HG02642 (cell line): ENCODE data around the gene GMDS.
A peak's percentile ranks its signal among the peaks of the same experiment; 100 is the strongest.

Source experiments
- ATAC-seq: cut with Tn5 transposase; IDR thresholded peaks from one replicate; pipeline ENCODE4 v1.9.1; 2021; ENCODE audit warnings: mild to moderate bottlenecking; ENCODE audit not compliant: unreplicated experiment, poor library complexity

GMDS gene

DNA sequence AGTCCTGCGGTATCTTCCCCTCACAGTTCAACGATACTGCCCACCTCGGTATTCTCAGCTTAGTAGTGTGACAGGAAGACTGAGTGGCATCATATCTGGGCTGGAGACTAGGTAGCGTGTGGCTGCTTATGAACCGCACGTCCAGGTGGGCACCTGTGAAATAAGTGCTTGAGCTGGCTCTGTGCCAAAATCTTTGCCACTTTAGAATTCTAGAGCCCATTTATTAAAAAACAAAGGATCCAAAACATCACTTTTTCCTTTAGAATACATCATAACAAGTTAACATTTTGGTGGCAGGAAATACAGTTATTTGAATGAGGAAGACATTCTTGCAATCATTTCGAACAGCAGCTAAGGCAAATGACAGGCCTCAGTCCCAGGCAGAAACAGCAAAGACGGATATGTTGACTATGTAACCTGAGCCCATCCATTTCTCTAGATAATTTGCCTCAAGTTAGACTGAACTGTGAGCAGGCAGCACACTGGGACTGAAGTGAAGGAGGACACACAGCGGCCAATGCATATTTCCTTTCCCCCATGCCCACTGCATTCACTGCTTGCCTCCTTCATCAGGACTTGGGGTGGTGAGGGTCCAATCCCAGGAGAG lies 136.6 kb downstream of the GMDS start:
- ATAC-seq = no peak

DNA sequence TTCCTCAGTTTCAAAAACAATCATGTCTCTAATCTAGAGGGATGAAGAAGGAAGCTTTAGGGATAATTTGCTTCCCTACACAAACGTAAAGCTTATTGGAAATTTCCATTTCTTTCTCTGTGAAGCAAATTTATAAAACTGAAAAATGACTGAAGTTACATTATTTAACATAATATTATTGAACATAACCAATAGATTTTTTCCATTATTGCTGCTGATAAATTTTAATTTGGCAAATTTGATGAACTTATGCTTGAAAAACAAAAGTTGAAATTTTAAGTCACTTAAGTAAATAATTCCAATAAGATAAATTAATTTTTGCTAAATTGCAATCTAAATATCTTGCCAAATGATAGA lies 140.9 kb downstream of the GMDS start:
- ATAC-seq = no peak

DNA sequence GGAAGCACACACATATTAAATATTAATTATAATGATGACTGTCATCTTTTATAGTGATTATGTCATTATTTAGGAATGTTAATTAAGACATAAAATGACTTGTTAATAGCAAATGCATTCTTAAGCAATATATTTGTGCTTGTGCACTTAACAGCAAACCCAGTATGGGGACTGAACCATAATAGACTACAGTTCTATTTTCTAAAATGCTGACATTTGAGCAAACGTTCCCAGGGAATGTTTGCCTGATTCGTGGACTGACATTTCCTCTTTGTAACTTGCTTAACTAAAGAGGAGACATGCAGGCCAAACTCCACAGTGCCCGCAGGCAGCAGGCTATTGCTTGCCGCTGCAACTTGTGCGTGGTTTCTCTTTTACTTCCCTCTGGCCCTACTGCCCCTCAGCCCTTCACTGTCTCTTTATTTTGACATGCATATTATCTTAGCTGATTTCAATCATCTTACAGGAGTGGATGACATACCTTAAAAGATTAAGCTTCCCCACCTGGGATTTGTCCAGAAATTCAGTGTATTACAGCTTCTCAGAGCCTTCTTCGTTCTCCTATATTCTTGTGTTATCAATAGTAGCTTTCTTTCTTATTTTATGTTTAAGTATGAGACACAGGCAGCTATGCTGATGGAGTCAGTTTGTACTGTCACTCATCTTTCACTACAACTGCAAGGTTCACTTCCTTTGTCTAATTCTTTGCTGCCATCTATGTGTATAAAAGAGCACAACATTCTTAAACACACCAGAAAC lies 141.5 kb downstream of the GMDS start:
- ATAC-seq = no peak

DNA sequence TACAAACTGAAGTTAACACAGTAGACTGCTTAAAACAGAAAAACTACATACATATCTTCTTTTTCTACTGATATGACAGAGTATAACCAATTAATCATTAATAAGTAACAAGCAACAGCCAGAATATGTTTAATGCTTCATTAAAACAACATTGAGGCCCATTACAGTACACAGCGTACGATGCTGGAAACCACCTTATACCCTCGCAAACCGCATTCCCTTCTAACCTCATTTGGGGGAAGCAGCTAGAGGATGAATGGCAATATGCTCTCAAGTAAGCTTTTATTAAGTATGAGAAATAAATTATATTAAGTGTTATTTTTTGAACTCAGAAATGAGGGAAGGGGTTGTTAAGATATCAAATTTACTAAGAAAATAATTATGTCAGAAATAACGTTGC lies 142.4 kb downstream of the GMDS start:
- ATAC-seq = no peak

DNA sequence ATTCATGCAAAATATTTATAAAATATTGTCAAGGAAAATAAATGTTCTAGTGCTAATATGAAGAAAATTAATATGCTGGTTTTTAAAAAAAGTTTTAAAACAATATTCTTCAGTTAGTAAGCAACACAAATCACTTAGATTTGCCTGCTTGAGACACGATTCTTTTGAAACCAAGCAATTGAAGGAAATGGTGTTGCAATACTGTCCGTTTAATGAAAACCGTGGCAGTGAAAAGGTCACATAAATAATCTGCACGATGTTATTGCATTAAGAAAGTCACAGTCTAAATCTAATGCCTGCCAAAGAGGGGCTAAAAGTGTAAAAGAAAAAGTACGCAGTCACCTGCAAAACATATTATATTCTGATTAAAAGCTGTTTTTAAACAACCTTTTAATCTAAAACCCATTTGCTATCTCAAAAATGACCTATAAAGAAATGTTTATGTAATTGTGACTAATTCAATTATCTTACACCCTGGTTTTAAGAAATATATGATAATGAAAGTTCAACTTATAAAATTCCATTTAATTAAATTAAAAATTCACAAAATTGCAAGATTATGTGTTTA lies 143.0 kb downstream of the GMDS start:
- no peak for ATAC-seq

DNA sequence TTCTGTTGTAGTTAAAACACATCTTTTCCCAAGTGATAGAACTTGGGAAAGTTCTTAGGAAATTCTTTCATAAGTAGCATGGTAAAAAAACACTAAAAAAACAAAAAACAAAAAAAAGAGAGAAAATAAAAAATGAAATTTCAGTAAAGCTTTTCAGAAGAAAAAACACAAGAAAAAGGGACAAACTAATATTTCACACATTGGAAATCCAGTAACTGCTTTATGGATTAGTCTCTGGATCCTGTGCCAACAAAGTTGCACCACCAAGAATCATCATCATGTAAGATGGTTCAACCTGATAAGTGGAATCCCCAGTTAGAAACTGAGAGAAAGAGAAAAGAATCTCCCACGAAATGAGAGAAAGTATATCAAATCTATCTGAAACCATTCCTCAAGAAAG lies 144.2 kb downstream of the GMDS start:
- ATAC-seq = no peak

DNA sequence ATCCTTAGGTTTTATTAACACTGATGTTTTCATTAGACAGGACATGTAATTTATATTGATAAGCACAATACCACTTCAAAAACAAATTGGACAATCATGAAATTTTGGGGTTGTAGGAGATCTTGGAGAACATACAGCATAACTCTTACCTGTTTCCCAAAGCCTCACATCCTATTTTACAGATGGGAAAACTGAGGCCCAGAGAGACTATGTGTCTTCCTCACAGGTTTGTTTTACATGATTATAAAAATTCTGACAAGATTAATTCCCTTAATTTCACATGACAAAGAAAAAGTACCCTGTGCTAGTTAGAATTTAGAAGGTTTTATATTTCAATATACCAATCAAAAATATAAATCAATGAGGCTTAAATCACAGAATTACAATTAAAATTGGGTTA lies 145.5 kb downstream of the GMDS start:
- no peak for ATAC-seq

DNA sequence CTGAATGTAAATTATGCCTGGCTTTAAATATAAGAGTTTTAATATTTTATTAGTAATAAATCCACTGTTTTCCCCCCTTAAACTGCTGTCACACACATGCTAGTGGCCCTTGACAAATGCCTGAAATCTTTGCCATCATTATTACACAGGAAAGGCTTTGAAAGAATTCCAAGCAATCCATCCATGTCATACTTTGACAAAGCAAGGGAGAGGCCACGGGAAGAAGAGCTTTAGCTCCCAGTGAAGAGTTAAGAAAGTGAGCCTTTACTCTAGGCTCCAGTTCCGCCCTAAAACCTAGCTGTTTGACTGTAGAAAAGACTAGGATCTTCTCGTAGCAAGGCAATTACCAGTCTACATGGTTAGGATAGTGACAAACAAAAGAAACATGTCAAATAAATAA lies 147.9 kb downstream of the GMDS start:
- ATAC-seq = no peak

DNA sequence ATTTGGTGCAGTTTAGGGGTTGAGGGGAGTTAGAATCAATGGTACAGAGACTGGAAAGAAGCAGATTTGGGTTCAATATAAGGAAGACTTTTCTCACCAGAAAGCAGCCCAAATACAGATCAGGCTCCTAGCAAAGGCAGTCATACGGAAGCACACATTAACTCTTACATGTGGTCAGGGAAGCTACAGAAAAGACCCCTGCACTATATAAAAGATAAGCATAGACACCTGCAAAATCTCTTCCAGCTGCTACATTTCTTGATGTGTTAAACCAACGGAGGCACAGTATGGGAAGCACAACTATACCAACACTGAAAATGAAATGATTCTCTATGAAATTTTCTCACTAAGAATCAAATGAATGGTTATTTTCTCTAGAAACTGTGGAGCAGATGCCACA lies 150.8 kb downstream of the GMDS start:
- ATAC-seq = no peak

DNA sequence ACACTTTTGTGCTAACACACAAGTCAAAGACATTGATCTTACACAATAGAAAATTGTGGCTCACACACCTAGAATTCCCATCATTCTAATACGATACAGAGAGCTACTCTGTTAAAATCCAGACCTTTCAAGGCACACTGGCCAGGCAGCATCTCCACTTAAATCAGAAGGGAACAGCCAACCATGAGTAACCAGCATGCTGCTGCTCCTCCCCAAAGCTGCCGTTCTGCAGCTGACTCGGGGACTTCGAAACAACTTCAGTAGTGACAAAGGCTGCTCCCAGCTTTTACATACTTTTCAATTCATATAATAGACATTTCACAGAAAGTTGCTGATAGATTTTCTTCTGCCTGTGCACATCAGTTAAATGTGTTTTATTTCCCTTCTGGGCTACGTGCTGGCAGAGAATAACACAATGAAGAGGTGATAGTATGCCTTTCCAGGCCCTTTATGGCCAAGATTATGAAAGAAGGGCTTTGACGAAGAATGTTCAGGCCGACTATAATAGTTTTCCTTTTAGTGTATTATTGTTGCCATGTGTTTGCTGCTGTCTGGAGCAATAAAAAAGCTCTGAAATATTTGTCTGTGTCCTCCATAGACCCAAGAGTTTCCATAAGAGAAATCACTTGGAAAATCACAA lies 159.0 kb downstream of the GMDS start:
- no peak for ATAC-seq

DNA sequence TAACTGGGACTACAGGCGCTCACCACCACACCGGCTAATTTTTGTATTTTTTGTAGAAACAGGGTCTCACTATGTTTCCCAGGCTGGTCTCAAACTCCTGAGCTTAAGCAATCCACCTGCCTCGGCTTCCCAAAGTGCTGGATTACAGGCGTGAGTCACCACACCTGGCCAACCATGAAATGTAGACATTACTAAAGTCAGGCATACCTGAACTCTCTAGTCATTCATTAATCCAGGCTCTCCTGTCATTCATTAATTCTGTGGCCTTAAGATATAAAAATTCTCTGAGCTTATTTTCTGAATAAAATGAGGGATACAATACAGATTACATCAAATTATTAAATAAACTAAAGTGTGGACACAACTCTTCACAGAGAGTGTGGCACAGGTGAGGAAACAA lies 159.7 kb downstream of the GMDS start:
- no peak for ATAC-seq

DNA sequence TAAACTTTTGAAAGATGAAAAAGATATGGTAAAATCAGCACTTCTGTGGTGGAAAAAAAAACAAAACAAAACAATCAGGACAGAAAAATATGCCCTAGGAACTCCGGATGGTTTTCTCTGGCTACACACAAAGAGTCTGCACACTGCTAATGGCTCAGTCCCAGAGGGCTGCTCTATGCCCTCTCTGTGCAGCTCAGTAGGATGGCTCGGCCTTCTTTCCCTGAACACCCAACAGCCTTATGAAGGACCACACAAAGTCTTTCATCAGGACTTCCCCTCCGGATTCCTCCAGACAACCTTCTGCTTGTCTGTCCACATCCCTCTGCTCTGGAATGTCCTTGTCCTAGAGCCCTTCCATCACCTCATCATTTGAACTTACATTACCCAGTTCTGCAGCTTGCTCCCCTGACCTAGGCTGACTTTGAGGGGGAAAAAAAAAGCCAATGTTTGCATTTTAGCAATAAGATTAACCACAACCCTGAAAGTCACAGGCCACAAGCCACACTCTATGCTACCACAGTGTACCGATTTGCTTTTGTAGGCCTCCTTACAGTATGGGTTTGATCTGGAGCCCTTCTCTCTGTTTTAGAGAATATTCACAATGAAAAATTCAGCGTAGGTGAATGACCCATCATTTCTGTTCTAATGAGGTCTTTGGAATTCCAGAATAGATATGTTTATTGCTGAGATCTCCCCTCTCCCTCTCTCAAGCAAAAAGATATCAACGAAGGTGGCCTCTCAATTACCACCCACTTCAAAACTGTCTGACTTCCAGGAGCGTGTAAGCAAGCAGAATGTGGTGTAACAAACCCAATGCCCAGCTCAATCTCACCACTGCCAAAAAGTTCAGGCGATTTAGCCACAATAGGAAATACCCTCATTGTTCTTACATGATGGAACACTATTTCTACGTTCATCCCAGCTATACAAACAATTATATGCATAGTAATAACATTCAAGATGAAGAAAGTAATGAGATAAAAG lies 164.0 kb downstream of the GMDS start:
- ATAC-seq = peak; percentile 83

DNA sequence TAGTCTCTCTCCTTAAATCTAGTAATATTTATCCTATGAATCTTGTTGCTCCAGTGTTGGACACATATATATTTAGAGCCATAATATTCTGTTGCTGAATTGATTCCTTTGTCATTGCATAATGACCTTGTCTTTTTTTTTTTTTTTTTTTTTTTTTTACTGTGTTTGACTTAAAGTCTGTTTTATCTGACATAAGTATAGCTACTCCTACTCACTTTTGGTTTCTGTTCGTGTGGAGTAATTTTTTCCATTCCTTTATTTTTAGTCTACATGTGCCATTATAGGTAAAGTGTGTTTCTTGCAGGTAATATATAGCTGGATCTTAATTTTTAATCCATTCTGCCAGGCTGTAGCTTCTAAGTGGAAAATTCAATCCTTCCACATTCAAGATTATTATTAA lies 166.5 kb downstream of the GMDS start:
- ATAC-seq = no peak

DNA sequence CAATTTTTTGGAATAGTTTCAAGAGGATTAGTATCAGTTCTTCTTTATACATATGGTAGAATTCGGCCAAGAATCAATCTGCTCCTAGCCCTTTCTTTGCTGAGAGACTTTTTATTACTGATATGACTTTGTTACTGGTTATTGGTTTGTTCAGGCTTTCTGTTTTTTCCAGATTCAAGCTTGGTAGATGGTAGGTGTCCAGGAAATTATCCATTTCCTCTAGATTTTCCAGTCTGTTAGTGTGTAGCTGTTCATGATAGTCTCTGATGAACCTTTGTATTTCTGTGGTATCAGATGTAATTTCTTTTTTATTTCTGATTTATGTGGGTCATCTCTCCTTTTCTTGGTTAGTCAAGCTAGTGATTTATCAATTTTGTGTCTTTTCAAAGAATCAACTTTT lies 167.6 kb downstream of the GMDS start:
- no peak for ATAC-seq

DNA sequence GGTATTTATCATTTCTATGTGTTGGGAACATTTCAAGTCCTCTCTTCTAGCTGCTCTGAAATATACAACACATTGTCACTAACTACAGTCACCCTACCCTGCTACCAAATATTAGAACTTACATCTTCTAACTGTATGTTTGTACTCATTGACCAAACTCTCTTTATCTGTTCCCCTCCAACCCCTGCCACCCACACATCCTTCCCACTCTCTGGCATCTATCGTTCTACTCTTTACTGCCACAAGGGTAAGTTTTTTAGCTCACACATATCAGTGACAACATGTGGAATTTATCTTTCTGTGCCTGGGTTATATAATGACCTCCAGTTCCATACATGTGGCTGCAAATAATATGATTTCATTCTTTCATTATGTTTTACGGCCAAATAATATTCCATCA lies 171.9 kb downstream of the GMDS start:
- ATAC-seq = no peak

DNA sequence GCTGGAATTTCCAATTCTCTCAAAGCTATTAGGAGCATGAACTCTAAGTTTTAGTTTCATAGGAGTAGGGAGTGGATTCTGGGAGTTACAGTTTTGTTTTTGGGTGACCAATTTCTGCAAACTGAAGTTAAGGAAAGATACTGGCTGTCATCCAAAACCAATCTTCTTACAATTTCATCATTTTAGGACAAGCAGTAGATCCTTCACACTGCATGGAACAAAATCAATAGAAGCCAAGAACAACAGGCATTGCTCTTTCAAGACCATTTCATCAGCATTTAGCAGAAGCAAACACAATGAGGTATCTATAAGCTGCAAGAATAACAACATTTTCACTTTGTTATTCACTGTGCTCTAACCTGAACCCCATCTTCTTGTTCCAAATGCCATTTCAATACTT lies 173.0 kb downstream of the GMDS start:
- ATAC-seq = no peak

DNA sequence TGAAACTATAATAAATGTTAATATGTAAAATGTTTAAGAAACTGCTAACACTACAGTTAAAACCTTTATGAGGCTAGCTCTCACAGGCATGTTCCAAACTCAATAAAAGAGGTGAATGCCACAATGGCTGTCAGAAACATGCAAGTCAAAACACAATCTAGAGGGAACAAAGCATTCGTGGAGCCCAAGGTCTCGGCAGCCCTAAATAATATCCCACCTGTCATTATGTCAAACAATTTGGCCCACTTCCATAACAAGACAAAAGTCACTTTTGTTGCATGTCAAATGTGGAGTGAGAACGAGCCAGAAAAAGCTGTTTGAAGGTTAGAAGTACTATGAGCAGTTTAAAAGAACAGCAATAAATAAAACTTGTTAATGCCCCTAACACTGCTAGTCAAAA lies 181.9 kb downstream of the GMDS start:
- no peak for ATAC-seq

DNA sequence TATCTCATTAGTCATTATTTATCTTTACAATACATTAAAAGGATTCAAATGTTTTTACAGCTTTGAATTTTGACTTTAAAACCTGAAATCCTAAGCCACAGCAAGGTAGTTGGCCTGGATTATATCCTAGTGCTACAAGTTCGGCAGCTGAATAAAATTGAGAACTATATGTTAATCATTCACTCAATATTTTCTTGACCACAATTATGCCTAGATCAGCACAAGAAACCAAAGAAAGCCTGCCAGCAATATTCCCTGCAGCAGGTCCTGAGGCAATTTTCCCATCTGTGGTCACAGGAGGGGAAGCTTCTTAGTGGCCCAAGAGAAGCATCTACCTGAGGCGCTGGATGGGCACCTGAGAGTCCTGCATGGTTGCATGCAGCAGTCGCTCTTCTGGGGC lies 183.5 kb downstream of the GMDS start:
- no peak for ATAC-seq

DNA sequence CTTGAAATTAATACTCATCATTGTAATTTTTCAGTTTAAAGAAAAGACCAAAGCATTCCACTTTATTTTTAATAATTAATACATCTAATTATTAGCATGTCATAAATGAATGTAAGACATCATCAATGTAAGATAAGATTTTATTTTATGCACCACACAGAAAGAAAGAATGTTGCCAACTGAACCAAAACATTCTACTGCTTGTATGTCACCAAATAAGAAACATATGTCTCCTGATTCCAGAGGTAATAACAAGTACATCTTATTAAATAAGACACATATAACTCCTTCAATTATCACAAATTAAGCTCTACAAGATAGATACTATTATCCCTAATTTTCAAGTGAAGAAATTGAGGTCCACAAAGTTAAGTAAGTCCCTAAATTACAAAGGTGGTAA lies 189.5 kb downstream of the GMDS start:
- ATAC-seq = no peak

DNA sequence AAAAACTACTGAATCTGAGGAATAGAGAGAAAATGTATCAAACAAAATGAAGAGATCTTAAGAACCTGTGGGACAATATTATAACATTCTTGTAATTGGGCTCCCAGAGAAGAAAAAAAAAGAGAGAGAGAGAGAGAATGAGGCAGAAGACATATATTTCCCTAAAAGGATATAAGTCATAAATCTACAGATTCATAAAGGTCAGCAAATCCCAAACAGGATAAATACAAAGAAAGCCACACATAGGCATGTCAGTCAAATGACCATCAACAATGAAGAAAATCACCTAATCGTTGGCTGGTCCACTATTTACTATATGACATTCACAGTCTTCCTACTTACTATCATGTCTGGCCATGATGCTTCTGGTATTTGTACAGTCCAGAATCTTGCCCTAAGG lies 190.3 kb downstream of the GMDS start:
- ATAC-seq = no peak
